RKO (cell line): ENCODE results near the gene APOL6.
"Not testable (repeated sequence)": the region's sequence is repeated elsewhere in the genome, so short reads cannot be mapped to it uniquely, and the experiment has no call there.

Experiments
- DNase-seq: peaks from one replicate; pipeline ENCODE4 v3.0.0-alpha.2; 2016; ENCODE audit warnings: low spot score

Gene APOL6

GRCh38 chr22:35618427-35619223 lies 29.6 kb upstream of the APOL6 start:
- DNase-seq: no peak

GRCh38 chr22:35619336-35620094 lies 28.7 kb upstream of the APOL6 start:
- no peak for DNase-seq

DNA sequence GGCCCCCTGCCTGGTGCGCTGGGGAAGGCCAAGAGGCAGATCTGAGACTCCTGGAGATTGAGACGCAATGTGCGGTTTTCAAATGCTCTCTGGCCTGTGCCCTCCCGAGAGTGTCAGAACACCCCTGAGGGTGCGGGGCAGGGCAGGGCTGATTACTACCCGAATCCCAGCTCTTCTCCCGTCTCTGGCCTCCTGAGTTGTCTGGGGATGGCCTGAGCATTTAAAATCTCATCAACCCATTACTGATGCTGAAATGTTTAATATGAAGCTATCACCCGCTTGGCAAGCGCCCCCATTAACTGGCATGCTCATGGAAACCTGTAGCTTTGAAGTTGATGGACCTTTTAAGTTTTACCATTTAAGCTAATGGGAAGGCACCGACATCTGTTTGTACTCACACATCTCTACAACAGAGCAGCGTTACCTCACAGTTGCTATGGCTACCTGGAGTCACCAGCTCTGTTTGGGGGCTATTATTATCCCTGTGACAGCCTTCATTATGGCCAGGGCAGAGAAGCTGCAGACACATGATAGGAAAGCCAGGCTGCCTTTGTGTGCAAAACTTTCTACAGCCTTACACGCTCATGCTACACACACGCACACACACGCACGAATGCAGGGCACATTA lies 27.5 kb upstream of the APOL6 start:
- DNase-seq: no peak

DNA sequence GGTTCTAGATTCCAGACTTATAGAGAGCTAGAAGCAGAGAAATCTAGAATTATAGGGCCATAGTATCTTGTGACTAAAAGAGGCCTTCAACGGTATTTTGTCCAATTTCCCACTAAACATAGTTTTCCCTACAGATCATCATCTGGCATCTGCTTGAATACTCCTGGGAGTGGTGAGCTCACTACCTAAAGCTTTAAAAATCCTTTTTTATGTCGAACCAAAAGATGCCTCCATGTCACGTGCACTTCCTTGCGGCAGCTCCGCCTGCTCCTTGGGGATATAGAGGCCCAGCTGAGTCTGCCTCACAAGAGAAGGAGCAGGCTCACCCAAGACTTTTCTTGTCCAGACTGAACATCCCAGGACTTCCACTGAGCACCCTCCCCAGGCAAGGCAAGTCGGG lies 26.8 kb upstream of the APOL6 start:
- DNase-seq: no peak

DNA sequence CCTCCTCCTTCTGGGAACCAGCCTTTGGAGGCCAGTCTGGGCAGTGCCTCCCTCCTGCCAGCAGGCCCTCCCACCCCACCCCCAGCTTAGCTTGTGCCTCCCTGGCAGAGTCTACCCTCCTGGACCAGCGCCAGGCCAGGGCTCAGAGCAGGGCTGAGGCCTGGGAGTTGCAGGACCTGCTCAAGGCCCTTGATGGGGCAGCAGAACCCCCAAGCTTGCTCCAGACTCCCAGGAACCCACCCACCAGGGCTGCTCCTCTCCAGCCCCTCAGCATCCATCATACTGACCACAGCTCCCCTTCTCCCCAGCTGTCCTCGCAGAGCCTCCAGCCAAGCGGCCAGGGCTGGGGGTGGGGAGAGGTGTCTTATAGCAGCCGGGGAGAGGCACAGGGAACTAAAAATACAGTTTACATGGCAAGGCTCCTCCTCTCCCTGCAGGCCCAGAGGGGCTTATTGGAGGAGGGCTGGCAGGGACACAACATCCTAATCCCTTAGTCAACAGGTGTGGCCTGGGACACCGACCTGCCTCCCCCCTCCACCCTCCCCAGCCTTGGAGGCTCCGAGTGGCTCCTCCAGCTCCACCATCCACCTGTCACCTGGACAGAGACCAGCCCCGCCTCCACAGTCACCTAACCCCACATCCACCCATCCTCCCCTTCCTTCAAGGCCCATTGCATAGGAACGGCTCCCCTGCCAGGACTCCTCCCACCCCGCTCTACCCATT lies 25.9 kb upstream of the APOL6 start:
- DNase-seq: no peak

- not testable (repeated sequence) for DNase-seq
These were observed 24.4 kb upstream of the APOL6 start for GRCh38 chr22:35623885-35624284.

DNA sequence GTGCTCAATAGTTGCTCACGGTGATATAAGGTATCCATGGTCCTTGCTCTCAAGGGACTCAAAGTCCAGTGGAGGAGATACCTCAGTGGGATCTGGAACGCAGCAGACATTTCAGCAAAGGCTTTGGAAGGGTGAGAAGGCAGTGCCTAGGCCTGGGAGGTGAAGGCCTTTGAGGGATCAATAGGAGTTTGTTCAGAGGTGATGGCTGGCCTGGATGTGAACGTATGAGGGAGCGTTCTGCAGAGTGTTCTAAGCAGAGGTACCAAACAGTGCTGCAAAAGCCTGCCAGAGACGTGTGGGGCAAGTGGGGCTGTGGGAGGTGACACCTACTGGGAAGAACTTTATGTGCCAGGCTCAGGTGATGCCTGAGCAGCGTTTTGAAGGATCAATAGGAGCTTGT lies 23.7 kb upstream of the APOL6 start:
- DNase-seq: no peak

DNA sequence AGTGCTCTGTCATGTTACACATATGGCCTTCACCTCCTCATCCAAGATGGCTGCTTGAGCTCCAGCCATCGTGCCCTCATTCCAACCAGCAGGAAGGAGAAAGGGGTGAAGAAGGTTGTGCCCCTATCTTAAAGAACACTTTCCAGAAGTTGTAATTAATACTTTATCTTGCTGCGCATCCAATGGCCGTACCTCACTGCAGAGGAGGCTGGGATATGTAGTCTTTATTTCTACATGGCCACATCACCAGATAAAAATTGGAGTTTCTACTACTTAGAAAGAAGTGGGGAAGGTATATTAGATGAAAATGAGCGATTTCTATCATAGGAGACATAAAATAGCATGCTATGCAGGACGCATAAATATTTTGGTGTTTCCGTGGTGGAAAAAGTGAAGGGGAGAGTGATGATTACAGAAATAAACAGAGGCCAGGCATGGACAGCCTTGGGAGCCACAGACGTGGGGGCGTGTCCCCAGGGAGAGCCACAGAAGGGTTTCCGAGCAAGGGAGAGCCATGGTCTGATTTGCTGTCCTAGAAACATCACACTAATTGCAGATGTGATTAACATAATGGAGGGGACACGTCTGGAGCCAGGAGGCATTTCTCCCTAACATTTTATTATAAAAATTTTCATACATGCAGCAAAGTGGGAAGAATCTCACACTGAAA lies 22.3 kb upstream of the APOL6 start:
- no peak for DNase-seq

GRCh38 chr22:35627267-35628041 lies 20.8 kb upstream of the APOL6 start:
- peak; percentile 66 for DNase-seq

DNA sequence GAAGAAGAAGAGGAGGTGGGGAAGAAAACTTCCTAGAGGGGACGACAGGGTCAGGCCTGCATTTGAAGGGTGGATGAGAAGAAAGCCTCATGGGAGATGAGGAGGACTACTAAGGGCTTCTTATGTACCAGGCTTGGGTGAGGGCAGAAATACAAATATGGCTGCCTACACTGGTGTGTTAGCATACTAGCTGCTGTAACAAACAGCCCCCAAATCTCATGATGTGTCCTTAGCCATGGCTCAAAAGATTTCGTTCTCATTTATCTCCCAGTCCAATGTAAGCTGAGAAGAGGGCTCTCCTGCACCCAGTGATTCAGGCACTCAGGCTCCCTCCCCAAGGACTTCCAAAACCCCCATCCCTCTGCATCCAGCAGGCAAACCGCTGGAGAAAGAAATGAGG lies 19.5 kb upstream of the APOL6 start:
- no peak for DNase-seq

GRCh38 chr22:35629406-35630216 lies 18.6 kb upstream of the APOL6 start:
- peak; percentile 11 for DNase-seq

GRCh38 chr22:35630387-35630793 lies 17.9 kb upstream of the APOL6 start:
- DNase-seq: peak; percentile 29

DNA sequence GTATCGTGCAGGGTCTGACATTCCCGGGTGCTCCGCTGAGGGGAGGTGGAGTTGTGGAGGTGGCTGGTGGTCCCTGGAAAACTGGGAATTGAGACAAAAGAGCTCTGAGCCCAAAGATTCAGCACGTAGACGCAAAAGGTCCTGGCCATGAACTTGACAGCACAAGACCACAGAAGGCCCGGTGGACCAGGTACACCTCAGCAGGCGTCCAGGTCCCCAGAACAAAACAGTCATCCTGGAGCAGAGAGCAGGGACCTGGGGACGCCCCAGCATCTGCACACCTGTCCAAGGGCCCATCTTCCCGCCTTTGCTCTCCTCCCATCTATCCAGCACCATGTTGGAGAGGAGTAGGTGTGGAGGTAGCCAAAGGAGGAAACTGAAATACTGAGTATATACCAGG lies 17.4 kb upstream of the APOL6 start:
- DNase-seq: no peak

- DNase-seq: peak; percentile 70
These were observed 16.6 kb upstream of the APOL6 start for GRCh38 chr22:35631597-35631996.

DNA sequence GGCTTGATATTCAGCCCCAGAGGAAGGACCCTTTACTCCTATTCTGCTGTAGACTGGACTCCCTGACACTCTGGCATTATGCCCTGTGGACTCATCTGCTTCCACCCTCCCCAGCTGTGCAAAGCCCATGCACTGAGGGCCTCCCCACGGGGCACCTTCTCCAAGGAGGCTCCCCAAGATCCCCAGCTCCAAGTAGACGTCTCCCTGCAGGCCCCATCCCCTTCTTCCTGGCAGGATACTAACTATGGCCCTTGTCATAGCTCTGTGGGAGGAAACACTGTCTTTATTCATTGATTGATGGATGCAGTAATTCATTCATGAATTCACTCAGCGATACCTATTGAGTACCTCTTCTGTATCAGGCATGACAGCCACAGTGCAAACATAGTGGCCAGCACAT lies 15.3 kb upstream of the APOL6 start:
- DNase-seq: no peak

- no peak for DNase-seq
These were observed 14.7 kb upstream of the APOL6 start for GRCh38 chr22:35633520-35633919.

GRCh38 chr22:35634015-35634414 lies 14.2 kb upstream of the APOL6 start:
- no peak for DNase-seq

DNA sequence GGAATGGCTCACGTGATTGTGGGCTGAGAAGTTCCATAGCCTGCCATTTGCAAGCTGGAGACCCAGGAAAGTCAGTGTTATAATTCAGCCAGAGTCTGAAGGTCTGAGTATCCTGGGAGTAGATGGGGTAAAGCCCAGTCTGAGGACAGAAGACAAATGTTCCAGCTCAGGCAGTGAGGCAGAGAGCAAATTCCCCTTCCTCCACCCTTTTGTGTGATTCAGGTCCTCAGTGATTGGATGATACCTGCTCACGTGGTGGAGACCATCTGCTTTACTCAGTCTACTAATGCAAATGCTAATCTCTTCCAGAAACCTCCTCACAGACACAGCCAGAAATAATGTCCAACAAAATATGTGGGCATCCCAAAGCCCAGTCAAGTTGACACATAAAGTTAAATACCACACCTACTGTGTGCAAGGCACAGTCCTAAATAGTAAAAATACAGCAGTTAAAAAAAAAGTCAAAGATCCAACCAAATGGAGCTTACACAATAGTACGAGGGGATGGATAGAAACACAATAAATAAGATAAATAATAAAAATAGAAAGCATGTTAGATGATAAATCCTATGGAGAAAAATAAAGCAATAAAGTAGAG lies 13.2 kb upstream of the APOL6 start:
- peak; percentile 12 for DNase-seq

GRCh38 chr22:35637254-35637653 lies 11.0 kb upstream of the APOL6 start:
- no peak for DNase-seq

DNA sequence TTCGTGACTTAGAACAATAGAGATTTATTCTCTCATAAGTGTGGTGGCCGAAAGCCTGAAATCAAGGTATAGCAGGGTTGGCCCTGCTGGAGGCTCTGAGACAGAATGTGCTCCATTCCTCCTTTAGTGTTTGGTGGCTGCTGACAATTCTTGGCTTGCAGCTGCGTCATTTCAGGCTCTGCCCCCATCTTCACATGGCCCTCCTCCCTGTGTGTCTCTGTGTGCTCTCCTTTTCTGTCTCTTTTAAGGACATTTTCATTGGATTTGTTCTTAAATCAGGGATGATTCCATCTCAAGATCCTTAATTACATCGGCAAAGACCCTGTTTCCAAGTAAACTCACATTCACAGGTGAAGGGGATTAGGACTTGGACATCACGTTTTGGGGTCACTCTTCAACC lies 10.2 kb upstream of the APOL6 start:
- no peak for DNase-seq
